ENCODE results near the gene HTR1D.
"Not testable (repeated sequence)": the region's sequence is repeated elsewhere in the genome, so short reads cannot be mapped to it uniquely, and the experiment has no call there.

Gene HTR1D

DNA sequence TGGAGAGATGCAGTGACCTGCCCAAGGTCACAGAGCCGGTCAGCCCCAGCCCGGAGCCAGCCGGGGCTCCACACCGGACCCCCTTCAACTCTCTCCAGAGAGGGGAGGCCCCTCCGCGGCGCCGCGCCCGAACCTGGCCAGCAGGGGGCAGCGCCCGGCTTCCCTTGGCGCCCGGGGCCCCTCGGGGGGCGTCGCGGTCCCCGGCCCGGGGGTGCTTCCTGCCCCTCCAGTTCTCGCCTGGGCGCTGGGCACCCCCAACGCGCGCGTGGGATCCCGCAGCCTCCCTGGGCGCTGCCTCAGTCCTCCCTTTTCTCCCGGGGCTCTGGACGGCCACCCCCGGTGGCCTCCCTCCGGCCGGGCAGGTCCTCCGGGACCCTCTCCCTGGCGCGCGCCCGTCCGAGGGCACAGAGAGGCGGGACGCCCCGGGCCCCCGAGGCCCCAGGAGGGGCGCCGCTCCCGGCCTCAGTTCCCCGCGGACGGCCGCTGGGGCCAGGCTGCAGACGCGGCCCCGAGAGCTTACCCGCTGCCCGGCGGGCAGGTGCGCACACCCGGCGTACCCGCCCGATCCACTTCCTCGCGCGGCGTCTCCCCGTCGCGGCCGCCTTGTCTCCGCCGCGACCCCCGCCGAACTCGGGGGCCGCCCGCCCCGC lies 406 bp downstream of the HTR1D start:
- peak; percentile 8 for DNase-seq (ENCODE audit: low read depth)

DNA sequence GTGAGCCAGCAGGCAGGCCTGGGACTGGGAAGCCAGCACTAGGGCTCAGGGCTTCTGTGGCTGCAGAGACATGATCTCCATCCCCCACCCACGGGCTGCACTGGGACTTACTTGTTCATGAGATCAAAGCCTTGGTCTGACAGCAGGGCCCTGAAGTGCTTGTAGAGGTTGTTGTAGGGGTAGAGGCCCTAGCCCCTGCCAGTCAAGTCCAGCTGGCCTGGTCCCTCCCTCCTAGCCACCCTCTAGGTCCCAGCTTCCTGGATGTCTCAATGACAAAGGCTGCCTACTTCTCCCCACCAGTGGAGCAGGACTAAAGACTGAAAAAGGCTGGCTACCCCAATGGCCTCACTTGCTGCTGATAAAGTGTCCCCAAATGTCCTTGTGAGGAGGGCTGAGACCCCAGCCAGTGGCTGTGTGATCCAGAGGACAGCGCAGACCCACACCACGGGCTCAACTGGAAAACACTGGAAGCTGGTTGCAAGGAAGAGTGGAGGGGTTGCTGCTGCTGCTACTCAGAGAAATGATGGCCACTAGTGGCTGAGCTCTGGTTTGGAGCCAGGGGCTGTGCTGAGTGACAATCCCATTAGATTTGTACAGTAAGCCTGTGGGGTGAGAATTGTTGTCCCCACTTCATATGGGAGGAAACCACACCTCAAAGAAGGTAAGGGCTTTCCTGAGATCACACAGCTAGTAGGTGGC lies 1.4 kb downstream of the HTR1D start:
- no peak for DNase-seq (ENCODE audit: low read depth)

- no peak for DNase-seq (ENCODE audit: low read depth)
These were observed 2.0 kb downstream of the HTR1D start for GRCh38 chr1:23215291-23215690.

DNA sequence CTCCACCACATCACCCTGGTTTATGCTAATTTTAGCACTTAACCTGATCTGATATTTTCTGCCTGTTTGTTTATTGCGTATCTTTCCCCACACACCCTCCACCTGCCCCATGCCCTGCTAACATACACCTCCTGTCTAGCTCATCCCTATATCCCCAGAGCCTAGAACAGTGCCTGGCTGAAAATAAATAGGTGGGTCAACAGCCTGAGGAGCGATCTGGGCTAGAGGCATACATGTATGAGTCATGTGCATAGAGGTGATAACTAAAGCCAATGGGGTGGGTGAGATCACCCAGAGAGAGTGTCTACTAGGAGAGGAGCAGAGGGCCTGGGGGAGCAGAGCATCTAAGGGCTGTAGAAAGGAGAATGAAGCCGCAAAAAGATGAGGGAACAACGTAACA lies 2.7 kb downstream of the HTR1D start:
- DNase-seq (ENCODE audit: low read depth) = no peak

DNA sequence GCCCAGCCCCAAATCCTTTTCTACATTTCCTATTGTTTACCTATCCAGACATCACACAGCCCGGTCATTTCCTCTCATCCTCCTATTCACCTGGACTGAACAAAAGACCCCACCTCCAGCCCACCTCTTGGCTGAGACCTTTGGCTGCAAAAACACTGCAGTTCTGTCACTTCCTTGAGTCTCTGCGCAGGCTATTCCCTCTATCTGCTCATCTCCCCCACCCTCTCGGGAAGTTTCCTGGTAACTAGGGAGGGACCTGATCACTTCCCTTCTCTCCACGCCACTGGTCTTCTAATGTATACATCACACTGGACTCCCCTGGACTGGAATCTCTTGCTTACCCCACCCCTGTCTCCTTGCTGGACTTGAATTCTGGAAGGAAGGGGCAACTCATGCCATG lies 5.3 kb downstream of the HTR1D start:
- no peak for DNase-seq (ENCODE audit: low read depth)

- DNase-seq (ENCODE audit: low read depth) = no peak
These were observed 6.3 kb downstream of the HTR1D start for GRCh38 chr1:23210963-23211362.

DNA sequence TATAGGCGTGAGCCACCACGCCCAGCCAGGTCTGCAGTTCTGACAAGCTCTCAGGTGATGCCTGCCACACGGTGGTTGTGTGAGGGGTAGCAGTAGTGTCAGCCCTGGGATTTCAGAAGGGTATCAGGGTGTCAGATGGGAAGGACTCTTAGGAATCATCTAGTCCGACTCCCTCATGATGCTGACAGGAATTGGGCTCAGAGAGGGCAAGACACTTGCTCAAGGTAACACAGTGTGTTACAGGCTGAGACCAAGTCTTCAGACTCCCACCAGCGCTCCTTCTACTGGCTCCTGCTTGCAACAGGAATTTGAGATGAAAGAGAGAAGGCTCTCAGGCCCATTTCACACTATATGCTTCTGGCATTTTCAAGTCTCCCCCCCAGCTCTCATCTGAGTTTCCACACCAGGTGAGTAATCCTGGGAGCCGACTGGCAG lies 6.9 kb downstream of the HTR1D start:
- DNase-seq (ENCODE audit: low read depth) = no peak

- no peak for DNase-seq (ENCODE audit: low read depth)
These were observed 7.5 kb downstream of the HTR1D start for GRCh38 chr1:23209770-23210169.

- DNase-seq (ENCODE audit: low read depth) = no peak
These were observed 8.8 kb downstream of the HTR1D start for GRCh38 chr1:23208527-23208926.

DNA sequence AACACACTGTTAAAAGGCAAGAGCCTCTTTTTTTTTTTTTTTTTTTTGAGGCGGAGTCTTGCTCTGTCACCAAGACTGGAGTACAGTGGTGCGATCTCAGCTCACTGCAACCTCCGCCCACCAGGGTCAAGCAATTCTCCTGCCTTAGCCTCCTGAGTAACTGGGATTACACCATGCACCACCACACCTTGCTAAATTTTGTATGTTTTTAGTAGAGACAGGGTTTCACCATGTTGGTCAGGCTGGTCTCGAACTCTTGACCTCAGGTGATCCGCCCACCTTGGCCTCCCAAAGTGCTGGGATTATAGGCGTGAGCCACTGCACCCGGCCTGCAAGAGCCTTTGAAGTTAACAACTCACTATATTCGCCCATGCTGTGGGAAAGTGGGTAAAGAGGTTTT lies 9.6 kb downstream of the HTR1D start:
- not testable (repeated sequence) for DNase-seq (ENCODE audit: low read depth)

GRCh38 chr1:23202263-23202749 lies 15.0 kb downstream of the HTR1D start:
- no peak for DNase-seq (ENCODE audit: low read depth)

DNA sequence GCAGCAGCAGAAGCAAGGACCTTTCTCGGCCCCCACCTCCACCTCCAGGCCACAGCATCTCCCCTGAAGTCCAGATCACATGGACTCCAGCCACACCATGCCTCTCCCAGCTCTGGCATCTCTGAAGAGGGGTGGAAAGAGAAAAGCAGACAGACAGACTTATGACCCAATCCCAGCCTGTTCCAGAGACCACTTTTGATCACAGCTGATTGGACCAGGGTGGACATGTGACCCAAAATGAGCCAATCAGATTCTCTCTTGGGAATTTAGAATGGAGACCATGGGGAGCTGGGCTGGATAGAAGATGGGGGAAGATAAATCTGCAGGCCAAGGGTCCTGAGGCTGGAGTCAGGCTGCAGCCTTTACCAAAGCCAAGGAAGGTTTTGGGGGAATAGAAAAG lies 16.4 kb downstream of the HTR1D start:
- DNase-seq (ENCODE audit: low read depth) = no peak

DNA sequence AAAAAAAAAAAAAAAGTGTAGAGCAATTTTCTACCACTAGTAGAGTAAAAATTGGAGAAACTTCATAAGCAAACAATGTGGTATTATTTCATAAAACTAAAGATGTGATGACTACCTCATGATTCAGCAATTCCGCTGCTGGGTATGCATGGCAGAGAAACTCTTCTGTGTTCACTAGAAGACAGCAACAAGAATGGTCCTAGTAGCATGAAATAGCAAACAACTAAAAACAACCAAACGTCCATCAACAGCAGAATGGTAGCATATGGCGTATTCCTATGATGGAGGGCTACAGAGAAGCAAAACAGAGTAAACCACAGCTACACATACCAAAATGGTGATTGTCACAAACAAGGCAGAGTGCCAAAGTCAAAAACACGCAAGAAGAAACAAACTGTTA lies 18.9 kb downstream of the HTR1D start:
- no peak for DNase-seq (ENCODE audit: low read depth)

- DNase-seq (ENCODE audit: low read depth) = no peak
These were observed 20.5 kb downstream of the HTR1D start for GRCh38 chr1:23196627-23197328.

DNA sequence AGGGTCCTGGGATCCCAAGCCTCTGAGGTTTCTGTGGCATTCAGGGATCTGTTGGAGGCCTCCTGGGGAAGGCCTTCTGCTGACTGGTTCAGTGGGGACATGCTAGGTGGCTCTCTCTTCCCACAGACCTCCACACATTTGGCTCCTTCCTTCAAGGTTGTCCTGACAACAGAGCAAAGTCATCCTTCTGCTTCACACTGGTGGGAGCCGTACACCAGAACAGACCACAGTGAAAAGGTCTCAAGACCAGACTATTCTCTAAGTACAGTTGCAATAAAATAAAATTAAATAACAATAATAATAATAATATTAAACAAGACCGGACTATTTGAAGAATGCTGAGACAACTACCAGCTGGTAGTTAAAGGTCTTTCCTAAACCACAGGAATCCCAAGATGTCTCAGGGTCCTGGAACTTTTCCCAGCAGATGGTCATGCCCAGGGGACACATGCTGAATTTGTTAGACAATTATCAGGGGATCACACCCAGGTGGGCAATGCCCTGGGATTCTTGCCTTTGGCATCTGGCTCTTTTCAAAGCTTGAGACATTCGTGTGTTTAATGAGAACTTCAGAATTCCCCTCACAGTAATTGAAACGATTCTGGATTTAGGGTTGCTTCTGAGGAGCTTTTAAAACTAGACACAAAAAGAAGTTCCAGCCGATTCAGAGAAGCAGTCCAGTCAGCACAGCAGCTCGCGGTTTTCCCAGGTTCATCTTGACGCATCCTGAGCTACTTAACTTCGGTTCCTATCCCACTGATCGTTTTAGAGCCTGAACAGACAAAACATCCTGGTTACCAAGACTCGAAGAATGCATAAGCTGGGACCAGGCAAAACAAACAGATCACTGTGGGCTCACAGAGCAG lies 22.9 kb downstream of the HTR1D start:
- DNase-seq (ENCODE audit: low read depth) = no peak

DNA sequence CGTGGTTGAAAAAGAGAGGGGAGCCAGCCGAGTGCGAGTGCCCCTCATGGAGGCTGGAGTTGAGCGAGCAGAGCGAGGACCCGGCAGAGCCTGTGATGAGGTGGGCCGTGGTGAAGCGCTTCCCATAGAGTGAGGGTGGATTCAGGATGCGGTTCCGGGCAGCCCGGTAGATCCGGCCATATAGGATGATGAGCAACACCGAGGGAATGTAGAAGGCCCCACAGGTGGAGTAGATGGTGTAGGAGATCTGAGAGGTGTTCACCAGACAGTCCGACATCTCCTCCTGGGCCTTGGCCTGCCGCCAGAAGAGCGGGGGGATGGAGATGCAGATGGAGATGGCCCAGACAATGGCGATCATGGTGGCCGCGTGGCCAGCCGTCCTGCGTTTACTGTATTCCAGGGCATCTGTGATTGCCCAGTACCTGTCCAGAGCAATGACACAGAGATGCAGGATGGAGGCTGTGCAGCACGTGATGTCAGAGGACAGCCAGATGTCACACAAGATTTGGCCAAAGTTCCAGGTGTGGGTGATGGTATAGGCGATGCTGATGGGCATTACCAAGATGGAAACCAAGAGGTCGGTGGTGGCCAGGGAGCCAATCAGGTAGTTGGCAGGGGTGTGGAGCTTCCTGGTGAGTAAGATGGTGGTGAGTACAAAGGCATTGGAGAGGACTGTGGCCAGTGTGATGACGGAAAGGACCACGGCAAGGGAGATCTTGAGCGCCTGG lies 23.7 kb downstream of the HTR1D start:
- DNase-seq (ENCODE audit: low read depth) = no peak

DNA sequence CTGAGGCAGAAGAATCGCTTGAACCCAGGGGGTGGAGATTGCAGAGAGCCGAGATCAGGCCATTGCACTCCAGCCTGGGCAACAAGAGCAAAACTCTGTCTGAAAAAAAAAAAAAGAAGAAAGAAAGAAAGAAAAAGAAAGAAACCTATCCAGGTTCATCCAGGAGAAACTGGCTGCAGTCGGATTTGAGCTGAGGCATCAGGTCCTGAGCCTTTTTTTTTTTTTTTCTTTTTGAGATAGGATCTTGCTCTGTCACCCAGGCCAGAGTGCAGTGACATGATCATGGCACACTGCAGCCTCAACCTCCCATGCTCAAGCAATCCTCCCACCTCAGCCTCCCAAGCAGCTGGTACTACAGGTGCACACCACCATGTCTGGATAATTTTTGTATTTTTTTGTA lies 26.1 kb downstream of the HTR1D start:
- no peak for DNase-seq (ENCODE audit: low read depth)

DNA sequence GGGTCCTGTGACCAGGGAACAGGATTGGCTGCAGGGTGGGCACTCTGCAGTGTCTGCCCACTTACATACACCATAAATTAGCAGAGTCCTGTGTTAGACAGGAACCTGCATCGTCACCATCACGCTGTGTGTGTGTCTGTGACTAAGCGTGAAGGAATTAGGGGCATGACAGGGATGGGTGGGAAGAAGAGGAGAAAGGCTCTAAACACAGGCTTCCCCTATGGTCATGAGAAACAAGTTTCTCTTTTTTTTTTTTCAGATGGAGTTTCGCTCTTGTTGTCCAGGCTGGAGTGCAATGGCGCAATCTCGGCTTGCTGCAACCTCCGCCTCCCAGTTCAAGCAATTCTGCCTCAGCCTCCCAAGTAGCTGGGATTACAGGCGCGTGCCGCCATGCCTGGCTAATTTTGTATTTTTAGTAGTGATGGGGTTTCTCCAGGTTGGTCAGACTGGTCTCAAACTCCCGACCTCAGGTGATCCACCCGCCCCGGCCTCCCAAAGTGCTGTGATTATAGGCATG lies 28.3 kb downstream of the HTR1D start:
- not testable (repeated sequence) for DNase-seq (ENCODE audit: low read depth)

DNA sequence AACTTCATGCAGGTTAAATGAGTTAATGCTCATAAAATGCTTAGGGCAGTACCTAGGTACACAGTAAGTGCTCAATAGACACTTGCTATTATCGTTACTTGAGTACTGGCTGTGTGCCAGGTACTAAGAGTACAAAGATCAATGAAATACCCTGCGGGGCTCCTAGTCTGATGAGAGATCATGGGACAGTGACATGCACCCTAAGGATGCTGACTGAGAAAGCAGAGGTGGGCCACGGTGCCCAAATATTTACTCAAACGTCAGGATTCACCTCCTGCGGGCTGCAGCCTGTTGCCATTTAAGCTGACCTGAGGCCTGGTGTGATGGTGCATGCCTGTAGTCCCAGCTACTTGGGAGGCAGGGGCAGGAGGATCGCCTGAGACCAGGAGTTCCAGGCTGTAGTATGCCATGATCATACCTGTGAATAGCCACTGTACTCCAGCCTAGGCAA lies 28.8 kb downstream of the HTR1D start:
- DNase-seq (ENCODE audit: low read depth) = no peak

GRCh38 chr1:23187637-23188036 lies 29.7 kb downstream of the HTR1D start:
- no peak for DNase-seq (ENCODE audit: low read depth)

DNA sequence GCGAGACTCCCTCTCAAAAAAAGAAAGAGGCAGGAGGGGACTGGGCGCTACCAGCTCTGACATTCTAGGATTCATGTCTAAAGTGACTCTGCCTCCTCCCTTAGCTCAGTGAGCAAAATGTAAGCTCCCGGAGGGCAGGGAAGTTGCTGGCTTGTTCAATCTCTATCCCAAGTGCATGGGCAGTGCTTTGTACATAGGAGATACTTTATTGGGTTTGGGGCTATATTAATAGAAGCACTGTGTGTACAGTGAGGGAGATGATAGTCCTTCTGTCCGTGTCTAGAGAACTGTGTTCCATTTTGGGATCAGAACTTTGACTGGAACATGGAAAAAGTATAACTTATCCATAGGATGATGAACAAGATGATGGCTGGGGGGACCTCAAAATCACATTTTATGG lies 31.9 kb downstream of the HTR1D start:
- DNase-seq (ENCODE audit: low read depth) = no peak

Measured in activated T-cell treated with anti-CD3 and anti-CD28 coated beads for 24 hours (primary cell).